Measurements from ENCODE around the gene ITGA2.

DNA sequence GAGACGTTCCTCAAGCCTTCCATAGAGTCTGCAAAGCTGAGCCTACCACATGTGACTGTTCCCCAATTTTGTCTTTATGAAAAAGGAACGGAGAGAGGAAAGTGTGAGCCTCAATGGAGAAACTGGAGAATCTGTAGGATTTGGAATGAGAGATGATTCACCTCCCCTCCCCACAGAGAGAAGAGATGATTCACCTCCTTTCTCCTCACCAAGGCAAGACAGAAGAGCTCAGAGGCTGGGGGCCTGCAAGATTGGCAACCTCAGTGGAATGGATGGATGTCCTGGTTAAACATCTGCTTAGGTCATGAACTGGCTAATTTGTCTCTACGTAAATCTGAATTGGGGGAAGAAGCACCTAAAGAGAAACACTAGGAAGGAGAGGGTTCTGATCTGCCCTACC lies 137.4 kb downstream of the ITGA2 start:
- TF ChIP-seq POLR2AphosphoS5 (IDR thresholded peaks at IDR 0.05; ENCODE audit: low read depth) (no peak), CTCF (IDR thresholded peaks at IDR 0.05; ENCODE audit: insufficient read depth, low read length) (no peak), SPI1 (IDR thresholded peaks at IDR 0.05; ENCODE audit: borderline replicate concordance, low read depth) (no peak)
- TF ChIP-seq, protein P1, sequence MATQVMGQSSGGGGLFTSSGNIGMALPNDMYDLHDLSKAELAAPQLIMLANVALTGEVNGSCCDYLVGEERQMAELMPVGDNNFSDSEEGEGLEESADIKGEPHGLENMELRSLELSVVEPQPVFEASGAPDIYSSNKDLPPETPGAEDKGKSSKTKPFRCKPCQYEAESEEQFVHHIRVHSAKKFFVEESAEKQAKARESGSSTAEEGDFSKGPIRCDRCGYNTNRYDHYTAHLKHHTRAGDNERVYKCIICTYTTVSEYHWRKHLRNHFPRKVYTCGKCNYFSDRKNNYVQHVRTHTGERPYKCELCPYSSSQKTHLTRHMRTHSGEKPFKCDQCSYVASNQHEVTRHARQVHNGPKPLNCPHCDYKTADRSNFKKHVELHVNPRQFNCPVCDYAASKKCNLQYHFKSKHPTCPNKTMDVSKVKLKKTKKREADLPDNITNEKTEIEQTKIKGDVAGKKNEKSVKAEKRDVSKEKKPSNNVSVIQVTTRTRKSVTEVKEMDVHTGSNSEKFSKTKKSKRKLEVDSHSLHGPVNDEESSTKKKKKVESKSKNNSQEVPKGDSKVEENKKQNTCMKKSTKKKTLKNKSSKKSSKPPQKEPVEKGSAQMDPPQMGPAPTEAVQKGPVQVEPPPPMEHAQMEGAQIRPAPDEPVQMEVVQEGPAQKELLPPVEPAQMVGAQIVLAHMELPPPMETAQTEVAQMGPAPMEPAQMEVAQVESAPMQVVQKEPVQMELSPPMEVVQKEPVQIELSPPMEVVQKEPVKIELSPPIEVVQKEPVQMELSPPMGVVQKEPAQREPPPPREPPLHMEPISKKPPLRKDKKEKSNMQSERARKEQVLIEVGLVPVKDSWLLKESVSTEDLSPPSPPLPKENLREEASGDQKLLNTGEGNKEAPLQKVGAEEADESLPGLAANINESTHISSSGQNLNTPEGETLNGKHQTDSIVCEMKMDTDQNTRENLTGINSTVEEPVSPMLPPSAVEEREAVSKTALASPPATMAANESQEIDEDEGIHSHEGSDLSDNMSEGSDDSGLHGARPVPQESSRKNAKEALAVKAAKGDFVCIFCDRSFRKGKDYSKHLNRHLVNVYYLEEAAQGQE (IDR thresholded peaks at IDR 0.05; ENCODE audit: insufficient replicate concordance, low read depth), result no peak
